HG03159 (cell line): ENCODE results near the gene FCMR.

ENCODE experiments used
- ATAC-seq: cut with Tn5 transposase; IDR thresholded peaks from one replicate; pipeline ENCODE4 v1.9.1; 2021; ENCODE audit warnings: mild to moderate bottlenecking, moderate library complexity; ENCODE audit not compliant: unreplicated experiment

FCMR gene

DNA sequence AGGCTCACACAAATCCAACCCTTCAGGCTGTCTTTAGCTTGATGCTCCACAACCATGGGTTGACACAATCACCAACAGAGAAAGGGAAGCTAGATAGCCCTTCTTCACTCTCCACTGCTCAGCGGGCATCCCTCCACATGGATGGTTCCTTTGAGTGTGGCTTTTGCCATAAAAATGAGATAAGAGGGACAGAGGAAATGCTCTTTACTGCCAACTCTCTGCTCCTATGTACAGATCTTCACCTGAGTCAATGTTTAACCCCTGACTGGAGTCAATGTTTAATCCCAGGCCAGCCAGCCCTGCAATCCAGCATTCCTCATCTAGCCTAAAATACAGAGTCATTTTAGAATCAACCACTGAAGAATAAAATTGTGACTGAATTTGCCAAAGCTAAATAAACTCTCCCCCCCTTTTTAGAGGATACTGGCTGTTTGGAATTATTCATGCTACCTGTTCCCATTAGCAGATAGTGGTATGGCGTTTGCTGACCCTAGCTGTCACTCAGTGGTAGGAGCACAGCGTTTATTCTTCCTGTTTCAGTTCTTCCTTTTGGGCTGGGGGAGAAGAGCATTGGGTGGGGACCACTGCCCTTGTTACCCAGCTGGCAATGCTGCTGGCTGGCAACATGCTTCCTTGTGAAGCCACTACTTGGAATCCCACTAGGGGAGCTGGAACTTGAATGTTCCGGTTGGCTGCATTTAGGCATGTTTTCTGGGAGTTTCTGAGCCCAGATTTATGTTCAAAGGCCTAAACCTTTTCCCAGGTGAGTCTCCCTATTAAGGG, 29.8 kb upstream of the FCMR start:
- ATAC-seq: no peak

DNA sequence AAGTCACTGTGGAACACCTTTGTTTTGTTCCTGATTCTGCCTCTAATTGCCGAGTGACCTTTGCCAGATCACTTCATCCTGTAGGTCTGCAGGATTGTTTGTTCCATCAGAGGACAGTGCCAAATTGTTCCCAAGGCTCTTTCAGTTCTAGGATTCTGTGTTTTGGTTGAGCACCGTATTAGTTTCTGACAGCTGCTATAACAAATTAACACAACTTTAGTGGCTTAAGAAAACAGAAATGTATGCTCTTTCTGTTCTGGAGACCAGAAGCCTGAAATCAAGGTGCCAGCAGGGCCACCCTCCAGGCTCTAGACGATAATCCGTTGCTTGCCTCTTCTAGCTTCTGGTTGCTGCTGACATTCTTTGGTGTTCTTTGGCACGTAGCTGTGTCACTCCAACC, 27.9 kb upstream of the FCMR start:
- no peak for ATAC-seq

DNA sequence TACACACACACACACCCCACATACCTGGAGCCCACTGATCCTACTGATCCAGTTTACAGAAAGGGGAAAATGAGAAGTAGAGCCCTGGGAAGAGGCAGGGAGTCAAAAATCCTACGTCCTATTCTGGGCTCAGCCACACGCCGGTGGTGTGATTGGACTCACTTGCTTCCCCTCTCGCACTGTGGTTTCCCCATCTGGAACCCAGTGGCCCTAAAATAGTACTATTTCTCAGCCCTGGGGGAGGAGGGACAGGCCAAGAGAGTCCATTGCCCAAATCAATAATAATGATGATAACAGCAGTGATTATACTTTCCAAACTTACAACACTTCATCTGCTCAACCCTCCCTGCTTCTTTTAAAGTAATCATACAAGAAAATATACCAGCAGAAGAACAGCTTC, 27.5 kb upstream of the FCMR start:
- ATAC-seq: no peak

DNA sequence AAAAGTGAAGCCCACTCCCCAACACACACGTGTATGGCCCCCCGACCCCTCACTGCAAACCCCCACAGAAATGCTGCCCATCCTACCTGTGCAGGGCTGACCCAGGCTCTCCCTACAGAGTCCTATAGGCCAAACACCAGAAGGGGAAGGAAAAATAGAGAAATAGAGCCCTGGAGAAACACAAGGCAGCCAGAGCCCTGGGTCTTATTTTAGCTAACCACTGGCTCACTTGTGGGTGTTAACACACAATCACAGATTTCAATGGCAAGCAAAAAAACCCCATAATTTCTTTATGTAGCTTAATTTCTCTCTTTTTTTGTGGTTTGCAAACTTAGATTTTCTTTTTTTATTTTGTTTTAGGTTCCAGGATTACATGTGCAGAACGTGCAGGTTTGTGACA, 25.5 kb upstream of the FCMR start:
- ATAC-seq: no peak

DNA sequence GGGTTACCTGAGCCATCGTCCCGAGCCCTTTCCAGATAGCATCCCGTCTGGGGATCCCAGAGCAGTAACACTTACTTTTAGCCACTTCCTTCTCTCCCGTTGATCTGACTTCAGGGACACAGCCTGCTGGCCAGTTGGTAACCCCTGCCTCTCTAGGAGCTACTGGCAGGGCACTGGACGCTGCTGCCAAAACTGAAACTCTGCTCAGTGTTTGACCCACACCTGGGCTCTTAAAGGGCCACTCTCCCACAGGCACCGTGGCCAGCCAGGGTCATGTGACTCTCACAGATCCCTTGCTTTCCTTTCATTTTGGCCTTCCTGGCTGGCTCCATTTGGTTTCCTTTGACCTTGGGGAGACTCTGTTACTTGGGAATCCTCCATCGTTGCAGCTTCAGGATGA, 24.5 kb upstream of the FCMR start, which contains the start of gene PIGR:
TSS of gene PIGR (minus strand) at position 206 of the 400 bp plus-strand sequence. CDS start 5,935 bp downstream, outside the sequence.
- ATAC-seq: no peak

DNA sequence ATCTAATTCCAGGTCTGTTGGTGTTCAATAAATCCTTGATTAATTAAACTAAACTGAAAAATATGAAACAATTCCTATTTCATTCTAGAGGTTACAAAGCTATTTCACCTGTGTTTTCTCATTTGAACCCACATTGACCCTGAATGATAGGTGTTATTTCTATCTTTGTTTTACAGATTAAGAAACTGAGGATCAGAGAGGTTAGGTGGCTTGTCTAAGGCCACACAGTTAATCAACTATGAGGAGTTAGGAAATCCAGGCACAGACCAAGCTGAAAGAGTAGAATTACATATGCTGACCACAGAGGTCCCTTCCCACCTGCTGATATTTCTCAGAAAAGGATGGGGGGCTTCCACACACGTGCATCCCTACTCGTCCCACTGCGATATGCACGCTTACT, 24.0 kb upstream of the FCMR start:
- ATAC-seq: no peak

DNA sequence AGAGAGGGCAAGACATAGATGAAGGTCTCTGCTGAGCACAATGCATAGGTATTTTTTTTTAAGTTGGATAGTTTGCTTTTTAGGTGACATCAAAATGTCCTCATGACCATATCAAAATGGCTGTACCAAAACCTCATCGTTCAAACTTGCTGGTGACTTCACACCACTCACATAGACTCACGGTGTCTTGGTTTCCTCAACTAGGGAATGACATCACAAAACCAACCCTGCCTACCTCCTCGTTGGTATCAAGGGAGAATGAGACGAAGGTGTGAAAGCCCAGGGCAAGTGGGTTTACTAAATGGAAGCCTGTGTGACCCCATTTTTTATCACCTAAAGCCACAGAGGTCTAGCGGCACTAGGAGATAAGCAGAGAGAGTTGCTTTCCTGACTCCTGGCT, 23.0 kb upstream of the FCMR start:
- ATAC-seq: no peak

DNA sequence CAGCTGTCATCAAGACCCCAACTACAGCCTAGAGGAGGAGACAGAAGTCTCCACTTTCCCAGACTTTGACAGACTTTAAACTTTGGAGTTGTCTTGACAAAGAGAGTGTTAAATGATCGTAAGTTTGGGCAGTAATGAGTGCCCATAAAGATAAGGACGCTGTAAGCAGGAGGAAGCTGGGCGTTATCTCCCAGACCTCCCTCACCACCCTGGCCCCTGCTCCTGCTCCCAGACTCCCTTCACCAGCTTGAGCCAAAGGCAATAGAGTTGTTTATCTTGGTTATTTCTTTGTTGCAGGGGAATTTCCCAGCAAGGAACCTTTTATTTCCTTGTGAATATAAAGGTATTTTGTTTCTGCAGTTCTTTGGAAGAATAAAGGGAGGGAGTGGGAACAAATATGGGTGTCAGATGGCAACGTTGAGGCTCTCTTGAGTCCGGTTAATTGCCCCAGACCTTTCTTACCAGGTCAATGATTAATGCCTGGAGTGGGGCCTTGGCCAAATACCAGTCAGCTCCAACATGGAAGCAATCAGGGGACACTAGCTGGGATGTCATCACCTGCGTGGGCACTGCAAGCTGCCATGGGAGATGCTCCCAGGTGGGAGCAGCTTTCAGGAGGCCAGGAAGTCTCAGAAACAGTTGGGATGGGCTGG, 20.2 kb upstream of the FCMR start:
- ATAC-seq: no peak

DNA sequence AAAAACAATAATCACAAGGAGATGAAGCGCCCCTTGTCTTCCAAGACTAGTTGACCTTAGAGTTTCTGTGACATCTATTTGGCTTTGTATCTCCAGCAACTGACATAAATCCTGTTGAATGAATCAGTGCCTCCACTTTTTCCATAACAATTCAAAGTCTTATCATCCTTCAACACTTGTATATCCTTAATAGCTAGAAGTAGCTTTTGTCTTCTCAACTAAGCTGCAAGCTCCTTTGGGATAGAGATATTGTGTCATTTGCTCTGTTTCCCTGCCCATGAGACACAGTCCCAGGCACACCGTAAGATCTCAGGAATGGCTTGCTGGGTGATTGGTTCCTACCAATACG, 18.8 kb upstream of the FCMR start:
- no peak for ATAC-seq

DNA sequence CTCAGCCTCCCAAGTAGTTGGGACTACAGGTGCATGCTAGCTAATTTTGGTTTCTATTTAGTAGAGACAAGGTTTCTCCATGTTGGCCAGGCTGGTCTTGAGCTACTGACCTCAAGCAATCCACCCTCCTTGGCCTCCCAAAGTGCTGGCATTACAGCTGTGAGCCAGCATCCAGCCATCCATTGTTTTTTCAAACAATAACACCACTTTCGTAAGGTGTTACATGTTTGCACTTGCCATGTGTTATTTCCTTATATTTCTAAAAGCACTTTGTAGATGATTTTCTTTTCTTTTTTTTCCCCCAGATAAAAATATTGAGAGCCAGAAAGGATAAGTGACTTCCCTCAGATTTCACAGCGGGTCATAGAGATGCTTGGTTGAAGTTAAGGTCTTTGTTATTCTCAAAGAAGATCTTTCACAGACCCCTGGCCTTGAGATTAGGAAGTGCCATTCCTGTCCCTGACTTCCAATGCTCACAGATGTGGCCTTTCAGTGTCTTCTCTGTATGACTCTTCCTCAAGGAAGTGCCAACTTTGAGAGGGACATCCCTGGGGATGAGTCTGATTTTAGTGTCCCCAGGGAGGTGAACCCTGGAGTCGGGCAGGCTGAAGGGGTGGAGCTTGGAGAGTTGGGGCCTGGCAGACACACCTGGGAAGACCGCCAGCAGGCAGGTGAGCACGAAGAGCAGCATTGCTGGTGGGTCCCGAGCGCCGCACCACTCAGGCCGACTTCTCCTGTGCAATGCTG, 18.3 kb upstream of the FCMR start:
- ATAC-seq: no peak

DNA sequence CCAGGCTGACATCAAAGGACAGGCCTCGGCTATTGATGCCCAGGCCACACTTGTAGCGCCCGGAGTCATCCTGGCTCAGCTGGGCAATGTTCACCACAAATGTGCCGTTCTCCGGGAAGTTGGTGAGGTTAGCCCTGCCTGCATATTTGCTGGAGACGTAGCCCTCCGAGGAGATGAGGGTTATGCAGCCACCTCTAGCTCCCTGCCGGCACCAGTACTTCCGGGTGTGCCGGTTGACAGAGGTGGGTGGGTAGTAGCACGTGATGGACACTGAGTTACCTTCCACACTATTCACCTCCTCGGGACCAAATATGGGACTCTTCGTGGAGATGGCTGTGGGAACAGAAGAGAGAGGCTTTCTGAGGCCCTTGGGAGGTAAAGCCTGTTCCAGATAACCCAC, 17.4 kb upstream of the FCMR start:
- no peak for ATAC-seq

DNA sequence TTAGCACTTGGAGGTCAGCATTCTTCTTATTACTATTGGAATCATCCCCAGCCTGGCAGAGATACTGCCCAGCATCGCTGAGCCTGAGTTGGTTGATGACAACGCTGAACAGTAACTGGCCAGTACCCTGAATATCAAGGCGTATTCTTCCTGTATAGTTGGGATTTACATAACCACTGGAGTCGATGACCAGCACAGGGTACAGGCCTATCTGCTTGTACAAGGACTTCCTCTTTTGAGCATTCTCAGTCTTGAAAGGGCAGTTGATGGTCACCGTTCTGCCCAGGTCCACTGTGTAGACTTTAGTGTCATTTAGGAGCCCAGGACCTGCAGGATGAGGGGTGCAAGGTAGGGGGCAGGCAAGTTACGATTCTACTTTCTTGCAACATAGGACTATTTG, 15.7 kb upstream of the FCMR start:
- ATAC-seq: no peak

DNA sequence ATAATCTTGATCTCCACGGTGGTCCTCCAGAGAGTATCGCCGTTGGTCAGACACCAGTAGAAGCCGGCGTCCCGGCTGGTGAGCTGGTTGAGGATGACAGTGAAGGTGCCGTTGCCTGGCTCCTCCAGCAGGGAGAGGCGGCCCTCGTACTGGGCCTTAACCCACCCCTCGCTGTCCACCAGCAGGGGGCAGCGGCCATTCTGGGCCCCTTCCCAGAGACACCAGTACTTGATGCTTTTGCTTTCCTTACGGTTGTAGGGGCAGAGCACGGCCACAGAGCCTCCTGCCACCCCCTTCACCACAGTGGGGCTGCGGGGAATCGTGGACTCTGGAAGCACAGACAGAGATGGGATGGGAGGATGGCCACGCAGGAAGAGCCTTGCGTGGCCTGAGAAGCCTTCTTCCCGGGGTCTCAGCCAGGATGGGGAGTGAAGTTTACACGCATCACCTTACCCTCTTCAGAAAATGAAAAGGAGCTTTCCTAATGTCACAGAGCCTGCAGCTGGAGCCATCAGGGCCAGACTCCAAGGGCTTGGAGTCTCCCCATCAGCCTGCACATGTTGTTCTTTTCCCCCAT, 13.8 kb upstream of the FCMR start:
- no peak for ATAC-seq

DNA sequence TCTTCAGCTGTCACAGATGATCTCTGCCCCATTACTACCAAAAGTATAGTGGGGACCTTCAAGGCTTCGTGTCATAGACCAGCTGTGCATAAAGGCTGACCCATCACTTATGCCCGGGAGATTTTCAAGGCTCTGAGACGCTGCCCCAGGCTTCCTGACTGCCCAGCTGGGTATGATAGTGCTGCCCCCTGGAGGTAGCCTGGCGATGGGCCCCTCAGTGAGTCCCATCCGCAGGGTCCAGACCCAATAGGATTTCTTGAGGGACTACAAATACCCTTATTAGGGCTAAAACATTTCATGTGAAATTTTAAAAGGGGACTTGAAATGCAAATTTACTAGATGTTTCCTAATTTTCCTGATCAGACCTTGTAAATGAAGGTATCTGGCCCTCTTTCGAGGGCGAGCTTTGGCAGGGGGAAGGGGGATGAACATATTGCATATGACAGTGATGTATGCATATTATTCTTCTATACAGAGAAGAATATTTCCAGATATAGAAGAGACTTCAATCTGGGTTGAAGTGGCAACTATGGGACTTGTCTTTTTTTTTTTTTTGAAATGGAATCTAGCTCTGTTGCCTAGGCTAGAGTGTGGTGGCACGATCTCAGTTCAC, 11.7 kb upstream of the FCMR start:
- no peak for ATAC-seq

DNA sequence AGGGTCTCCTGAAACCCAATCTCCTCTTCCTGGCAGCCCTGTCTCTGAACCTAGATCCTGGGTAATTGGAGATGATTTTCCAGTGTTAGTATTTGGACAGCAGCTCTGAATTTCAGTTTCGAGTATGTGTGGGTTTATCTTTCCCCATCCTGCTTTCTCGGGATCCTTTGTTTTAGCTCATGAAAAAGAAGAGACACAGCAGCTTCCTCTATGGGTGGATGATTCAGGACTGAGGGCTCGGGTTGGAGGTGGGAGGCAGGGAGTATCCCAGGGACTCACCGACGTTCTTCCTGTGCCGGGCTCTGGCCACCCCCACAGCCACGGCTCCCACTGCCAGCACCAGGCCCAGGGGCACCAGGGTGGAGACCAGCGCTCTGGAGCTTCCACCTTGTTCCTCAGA, 10.4 kb upstream of the FCMR start:
- ATAC-seq: no peak

DNA sequence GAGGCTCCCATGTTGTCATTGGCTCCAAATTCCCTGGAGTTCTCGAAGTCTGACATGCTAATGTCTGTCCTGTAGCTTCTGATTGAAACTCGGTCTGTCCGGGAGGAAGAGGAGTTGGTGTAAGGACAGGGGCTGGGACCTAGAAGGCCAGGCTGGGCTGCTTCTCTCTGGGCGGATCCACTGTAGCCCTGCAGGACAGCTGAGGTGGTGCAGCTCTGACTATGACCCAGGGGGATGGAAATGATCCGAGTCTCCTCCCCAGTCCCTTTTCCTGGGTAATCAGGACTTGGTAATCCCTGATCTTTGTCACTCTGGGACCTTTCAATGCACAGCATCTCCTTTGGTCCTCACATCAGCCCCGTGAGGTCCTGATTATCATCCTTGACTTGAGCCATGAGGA, 10.0 kb upstream of the FCMR start:
- ATAC-seq: no peak

DNA sequence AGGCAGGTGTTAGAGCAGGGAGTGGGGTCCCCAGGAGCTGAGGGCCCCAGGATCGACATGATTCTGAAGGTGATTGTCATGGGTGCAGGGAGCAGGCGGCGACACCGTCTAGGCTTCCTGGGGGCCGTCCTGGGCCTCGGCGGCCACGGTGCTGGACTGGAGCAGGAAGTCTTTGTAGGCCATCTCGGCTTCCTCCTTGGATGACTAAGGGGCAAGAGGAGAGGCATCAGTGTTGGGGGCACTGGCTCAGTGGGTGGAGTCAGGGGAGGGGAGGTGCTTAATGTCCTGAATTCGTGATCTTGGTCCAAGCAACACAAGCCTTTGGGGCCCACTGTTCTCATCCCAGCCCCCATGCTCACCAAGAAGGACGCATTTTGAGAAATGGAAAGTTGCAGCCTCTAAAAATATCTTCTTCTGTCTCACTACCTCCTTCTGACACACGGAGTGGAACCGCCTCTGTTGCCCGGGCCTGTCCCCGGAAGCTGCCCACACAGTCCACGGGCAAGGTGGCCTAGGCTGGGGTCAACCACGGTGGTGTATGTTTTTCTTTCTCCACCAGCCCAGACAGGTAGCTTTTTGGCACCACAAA, 8.6 kb upstream of the FCMR start:
- ATAC-seq: peak; percentile 63

DNA sequence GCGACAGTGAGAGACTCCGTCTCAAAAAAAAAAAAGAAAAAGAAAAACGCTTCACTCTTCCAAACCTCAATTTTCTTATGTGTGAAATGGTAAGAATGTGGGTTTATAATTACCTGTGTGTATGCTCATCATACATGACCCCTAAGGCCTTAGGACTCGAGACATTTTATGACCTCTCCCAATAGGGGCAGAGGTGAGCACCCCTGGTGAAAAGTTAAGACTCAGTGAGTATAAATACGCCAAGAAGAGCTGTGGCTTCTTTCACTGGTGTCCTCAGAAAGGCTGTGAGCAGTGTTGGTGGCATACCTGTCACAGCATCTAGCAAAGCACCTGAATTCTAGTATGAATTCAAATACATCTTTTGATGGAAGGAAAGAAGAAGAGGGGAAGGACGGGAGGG, 7.8 kb upstream of the FCMR start:
- no peak for ATAC-seq

DNA sequence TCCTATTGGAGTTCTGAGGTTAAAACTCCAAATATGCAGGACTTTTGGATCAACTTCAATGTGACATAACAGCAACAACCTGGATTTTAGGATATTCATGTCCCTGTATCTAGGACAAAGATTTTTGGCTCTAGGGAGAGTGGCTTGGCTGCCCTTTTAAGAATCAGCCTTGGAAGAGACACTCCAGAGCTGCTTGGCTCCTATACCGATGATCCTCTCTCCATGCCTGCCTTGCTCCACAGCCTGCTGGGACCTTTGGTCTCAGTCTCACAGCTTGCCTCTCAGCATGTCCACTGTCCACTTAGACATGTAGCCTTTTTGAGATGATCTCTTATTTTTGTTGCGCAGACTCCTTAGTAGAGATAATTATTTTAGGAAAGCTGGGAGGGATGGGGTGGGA, 4.5 kb upstream of the FCMR start:
- no peak for ATAC-seq

DNA sequence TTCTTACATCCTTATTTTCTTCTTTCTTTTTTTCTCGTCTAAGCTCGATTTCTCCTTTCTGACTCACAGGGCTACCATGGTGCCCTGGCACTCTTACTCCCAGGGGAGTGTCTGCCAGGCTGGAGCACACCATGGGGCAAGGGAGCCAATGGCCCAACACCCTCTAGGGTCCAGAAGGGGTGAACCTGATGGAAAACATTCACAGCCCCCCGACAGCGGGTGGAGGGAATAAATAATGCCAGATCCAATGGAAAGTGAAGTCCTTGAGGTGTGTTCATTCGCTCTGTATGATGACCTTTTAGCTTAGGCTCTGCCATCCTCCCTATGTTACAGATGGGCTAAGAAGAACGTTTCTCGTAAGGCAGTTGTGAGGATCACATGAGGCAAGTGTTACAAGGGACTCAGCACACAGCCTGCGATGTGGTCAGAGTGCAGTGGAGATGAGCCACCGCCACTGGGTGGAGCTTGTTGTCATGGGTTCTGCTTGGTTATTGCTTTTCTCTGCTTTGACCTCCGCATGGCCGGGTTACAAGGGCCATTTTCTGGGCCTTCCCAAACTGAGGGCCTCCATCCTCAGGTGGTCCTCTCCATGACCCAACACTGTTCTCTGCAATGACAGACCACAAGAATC, 3.5 kb upstream of the FCMR start:
- peak; percentile 63 for ATAC-seq
